ENCODE data around the gene GALNT15. TPM values are rescaled to one million over a fixed set of nuclear protein-coding genes. Genes with fewer than 3 reads are reported as not detected.
A peak's percentile ranks its signal among the peaks of the same experiment; 100 is the strongest.

Gene GALNT15
- total RNA-seq, 1 donor from 2014 or later: 0.40 TPM

DNA sequence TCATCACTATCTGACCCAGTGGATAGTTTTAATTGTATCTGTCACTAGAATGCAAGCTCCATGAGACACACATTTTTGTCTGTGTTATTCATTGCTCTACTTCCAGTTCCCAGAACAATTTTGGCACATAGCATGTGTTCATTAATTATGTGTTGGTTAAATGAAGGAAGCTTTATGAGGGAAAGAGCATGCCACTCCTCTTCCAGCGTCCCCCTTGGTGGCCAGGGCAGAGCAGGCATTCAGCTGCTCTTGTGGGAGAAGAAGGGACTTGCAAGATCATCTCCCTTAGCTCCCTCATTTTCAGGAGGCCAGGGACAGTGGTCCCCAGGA is 489 bp upstream of the GALNT15 start:
- TF ChIP-seq, protein P1, sequence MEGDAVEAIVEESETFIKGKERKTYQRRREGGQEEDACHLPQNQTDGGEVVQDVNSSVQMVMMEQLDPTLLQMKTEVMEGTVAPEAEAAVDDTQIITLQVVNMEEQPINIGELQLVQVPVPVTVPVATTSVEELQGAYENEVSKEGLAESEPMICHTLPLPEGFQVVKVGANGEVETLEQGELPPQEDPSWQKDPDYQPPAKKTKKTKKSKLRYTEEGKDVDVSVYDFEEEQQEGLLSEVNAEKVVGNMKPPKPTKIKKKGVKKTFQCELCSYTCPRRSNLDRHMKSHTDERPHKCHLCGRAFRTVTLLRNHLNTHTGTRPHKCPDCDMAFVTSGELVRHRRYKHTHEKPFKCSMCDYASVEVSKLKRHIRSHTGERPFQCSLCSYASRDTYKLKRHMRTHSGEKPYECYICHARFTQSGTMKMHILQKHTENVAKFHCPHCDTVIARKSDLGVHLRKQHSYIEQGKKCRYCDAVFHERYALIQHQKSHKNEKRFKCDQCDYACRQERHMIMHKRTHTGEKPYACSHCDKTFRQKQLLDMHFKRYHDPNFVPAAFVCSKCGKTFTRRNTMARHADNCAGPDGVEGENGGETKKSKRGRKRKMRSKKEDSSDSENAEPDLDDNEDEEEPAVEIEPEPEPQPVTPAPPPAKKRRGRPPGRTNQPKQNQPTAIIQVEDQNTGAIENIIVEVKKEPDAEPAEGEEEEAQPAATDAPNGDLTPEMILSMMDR (IDR thresholded peaks at IDR 0.05): no peak
- Mint-ChIP-seq H3K27ac (ENCODE audit: unreplicated experiment) (peak overlapping the region; percentile 66), H3K36me3 (ENCODE audit: low read depth) (no peaks in the 10 kb centered on the region), H3K27me3 (ENCODE audit: low read depth) (peaks cover 1% of the 10 kb centered on the region), H3K4me1 (ENCODE audit: low read depth) (peaks cover 50% of the 10 kb centered on the region), H3K9me3 (ENCODE audit: low read depth) (no peaks in the 10 kb centered on the region), H3K4me3 (ENCODE audit: unreplicated experiment) (no peak overlapping the region)
- DNase-seq (ENCODE audit: low spot score): no peak

DNA sequence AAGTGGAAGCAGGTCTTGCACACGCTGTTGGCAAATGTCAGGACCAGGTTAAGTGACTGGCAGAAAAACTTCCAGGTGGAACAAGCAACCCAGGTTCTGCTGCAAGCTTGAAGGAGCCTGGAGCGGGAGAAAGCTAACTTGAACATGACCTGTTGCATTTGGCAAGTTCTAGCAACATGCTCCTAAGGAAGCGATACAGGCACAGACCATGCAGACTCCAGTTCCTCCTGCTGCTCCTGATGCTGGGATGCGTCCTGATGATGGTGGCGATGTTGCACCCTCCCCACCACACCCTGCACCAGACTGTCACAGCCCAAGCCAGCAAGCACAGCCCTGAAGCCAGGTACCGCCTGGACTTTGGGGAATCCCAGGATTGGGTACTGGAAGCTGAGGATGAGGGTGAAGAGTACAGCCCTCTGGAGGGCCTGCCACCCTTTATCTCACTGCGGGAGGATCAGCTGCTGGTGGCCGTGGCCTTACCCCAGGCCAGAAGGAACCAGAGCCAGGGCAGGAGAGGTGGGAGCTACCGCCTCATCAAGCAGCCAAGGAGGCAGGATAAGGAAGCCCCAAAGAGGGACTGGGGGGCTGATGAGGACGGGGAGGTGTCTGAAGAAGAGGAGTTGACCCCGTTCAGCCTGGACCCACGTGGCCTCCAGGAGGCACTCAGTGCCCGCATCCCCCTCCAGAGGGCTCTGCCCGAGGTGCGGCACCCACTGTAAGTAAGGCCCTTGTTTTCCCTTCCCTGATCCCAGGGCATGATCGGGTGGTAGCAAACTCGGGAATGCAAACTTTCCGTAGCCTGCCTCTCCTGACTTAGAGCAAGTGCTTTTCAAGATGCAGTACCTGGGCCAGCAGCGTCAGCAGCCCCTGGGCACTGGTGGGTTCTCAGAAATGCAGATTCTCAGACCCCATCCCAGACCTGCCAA is 759 bp downstream of the GALNT15 start:
- TF ChIP-seq, protein P1 (IDR thresholded peaks at IDR 0.05): no peak
- H3K36me3 Mint-ChIP-seq (ENCODE audit: low read depth): no peaks in the 10 kb centered on the region
- peaks cover 52% of the 10 kb centered on the region for H3K4me1 Mint-ChIP-seq (ENCODE audit: low read depth)
- no peak overlapping the region for H3K4me3 Mint-ChIP-seq (ENCODE audit: unreplicated experiment)
- DNase-seq (ENCODE audit: low spot score): no peak
- peaks cover 1% of the 10 kb centered on the region for H3K27me3 Mint-ChIP-seq (ENCODE audit: low read depth)
- H3K27ac Mint-ChIP-seq (ENCODE audit: unreplicated experiment): no peak overlapping the region
- no peaks in the 10 kb centered on the region for H3K9me3 Mint-ChIP-seq (ENCODE audit: low read depth)

DNA sequence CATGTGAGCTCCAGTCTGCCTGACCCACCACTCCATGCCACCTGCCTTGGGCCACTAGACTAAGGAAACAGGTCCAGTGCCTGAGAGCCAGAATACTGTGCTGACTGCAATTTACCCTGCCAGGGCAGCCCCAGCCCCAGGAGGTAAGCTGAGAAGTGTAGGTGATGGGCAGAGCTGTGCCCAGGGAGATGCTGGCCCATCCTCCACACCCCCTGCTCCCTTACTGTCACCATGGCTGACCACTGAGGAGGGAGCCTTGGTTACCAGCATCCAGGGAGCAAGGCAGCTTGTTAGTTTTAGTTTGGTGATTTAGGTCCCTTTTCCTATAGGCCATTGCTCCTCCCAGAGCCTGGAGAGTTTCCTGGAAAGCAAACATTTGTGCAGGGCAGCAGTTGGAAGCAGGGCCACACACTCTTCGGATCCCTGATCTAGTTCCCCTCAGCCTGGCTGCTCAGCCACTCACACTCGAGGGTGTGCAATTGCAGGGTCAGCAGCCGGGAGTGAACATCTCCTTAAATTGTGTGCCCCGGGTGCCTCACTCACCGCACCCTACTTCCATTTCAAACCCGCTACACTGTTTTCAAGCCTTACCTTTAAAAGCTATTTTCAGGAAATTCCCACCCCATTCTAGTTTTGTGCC is 2.0 kb downstream of the GALNT15 start:
- DNase-seq (ENCODE audit: low spot score): no peak
- Mint-ChIP-seq H3K4me1 (ENCODE audit: low read depth) (peaks cover 40% of the 10 kb centered on the region), H3K4me3 (ENCODE audit: unreplicated experiment) (no peak overlapping the region), H3K9me3 (ENCODE audit: low read depth) (no peaks in the 10 kb centered on the region), H3K27me3 (ENCODE audit: low read depth) (peaks cover 1% of the 10 kb centered on the region), H3K27ac (ENCODE audit: unreplicated experiment) (no peak overlapping the region), H3K36me3 (ENCODE audit: low read depth) (no peaks in the 10 kb centered on the region)
- TF ChIP-seq, protein P1 (IDR thresholded peaks at IDR 0.05): no peak

DNA sequence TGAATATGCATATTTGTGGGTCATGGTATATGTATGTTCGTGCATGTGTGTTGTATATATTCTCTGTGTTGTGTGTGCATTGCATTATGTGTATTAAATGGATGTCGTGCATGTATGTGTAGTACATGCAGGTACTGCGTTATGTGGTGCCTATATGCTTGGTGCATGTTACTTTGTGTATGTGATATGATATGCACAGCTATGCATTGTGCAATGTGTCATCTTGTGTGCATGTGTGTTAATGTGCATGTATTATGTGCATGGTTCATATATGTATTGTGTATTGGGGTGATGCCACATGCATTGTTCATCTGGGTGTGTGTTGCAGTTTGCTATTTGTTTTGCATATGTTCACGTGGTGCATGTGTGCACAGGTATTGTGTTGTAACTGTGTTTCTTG is 2.9 kb downstream of the GALNT15 start:
- Mint-ChIP-seq H3K4me3 (ENCODE audit: unreplicated experiment) (no peak overlapping the region), H3K27me3 (ENCODE audit: low read depth) (peaks cover 1% of the 10 kb centered on the region), H3K4me1 (ENCODE audit: low read depth) (peaks cover 35% of the 10 kb centered on the region), H3K9me3 (ENCODE audit: low read depth) (no peaks in the 10 kb centered on the region), H3K27ac (ENCODE audit: unreplicated experiment) (no peak overlapping the region), H3K36me3 (ENCODE audit: low read depth) (no peaks in the 10 kb centered on the region)
- TF ChIP-seq, protein P1 (IDR thresholded peaks at IDR 0.05): no peak
- DNase-seq (ENCODE audit: low spot score): no peak

DNA sequence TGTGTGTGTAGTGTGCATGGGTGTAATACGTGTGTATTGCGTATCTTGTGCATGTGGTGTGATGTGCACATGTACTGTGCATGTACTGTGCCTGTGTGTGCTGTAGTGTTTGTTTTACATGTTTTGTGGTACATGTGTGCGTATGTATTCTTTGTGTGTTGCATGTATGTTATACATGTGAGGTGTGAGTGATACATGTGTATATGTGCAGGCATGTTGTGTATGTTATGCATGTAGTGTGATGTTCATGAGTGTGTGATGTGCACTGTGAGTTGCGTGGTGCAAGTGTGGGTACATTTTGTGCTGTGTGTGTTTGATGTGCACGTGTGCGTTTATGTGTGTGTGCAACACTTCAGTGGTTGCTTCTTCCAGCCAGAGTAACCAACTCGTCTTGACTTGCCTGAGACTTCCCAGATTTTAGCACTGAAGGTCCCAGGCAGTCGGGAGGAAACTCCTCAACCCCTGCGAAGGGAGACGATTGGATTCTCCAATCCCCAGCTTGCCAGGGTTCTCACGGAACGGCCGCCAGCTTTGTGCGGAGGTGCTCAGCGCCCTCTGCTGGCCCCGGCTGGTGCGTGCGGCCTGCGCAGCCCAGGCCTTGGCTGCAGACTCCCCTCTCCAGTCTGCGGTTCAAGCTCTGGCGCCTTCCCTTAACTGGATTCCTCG is 3.6 kb downstream of the GALNT15 start:
- H3K27me3 Mint-ChIP-seq (ENCODE audit: low read depth): peaks cover 1% of the 10 kb centered on the region
- H3K27ac Mint-ChIP-seq (ENCODE audit: unreplicated experiment): no peak overlapping the region
- H3K9me3 Mint-ChIP-seq (ENCODE audit: low read depth): no peaks in the 10 kb centered on the region
- peaks cover 34% of the 10 kb centered on the region for H3K4me1 Mint-ChIP-seq (ENCODE audit: low read depth)
- no peak for DNase-seq (ENCODE audit: low spot score)
- TF ChIP-seq, protein P1 (IDR thresholded peaks at IDR 0.05): peak; percentile 98
- H3K36me3 Mint-ChIP-seq (ENCODE audit: low read depth): no peaks in the 10 kb centered on the region
- H3K4me3 Mint-ChIP-seq (ENCODE audit: unreplicated experiment): no peak overlapping the region

Measured in chondrocyte (in vitro differentiated cells).